ENCODE results near the gene CELF2. TPM values are rescaled to one million over a fixed set of nuclear protein-coding genes. Genes with fewer than 3 reads are reported as not detected.
A peak's percentile ranks its signal among the peaks of the same experiment; 100 is the strongest.
"Not testable (repeated sequence)": the region's sequence is repeated elsewhere in the genome, so short reads cannot be mapped to it uniquely, and the experiment has no call there.

The CELF2 gene
- total RNA-seq, 2 donors from 2014 or later: 28.4 to 33.7 TPM

DNA sequence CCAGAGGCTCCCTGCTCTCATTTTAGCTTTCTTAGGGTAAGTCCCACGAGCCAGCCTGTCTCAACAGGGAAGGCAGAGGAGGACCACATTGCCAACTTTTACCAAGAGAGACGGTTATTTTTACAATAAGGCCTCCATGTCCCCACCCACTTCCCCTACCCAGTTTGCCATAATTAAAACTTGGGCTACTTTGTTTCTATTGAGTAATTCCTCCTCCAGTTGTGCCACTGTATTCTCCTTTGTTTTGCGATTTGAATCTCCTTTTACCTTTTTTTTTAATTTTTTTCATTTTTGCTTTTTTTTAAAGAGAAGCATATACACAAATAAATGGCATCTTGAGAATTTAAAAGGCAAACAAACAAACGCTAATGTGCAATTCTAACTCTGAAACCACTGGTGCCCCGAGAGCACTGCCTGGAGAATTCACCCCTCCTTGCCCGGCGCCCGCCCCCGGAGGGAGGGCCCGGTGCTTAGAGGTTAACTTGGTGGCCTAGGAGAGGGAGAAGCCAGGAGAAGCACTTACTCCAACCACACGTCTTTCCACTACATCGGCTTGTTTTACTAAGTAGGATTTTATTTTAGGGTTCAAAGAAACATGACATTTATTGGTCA is 311.5 kb downstream of the CELF2 start:
- DNase-seq (no peak), ATAC-seq (no peak)
- intact Hi-C loops (cut with DNase I, micrococcal nuclease): no loop called here

DNA sequence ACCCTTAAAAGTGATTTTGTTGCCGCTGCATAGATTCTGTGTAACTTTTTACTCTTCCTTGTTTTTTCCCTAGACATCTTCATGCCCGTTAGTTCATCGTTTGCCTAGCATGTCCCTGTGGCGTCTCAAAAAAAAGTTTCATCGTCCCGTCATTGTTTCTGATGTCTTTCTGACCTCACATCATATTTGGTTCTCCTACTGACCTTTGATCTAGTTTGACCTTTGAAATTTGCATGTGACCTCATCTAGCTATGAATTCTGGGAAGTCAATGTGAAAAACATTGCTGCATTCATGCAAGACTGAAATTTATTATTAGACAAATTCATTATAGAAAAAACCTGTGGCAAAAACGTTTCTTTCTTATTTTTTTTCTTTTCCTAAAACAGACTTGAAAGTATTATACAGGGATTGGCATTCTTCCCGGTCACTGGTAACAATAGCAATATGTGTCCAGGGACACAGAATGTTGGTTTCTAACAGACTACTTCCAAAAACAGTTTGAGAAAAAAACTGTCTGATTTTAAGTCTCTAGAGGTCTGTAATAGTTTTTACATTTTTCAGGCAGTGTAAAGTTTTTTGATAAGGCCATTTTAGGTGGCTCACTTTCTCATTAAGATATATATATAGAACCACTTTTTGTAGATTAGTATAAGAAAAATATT is 312.8 kb downstream of the CELF2 start:
- intact Hi-C loops (cut with DNase I, micrococcal nuclease): no loop called here
- ATAC-seq (no peak), DNase-seq (no peak)

DNA sequence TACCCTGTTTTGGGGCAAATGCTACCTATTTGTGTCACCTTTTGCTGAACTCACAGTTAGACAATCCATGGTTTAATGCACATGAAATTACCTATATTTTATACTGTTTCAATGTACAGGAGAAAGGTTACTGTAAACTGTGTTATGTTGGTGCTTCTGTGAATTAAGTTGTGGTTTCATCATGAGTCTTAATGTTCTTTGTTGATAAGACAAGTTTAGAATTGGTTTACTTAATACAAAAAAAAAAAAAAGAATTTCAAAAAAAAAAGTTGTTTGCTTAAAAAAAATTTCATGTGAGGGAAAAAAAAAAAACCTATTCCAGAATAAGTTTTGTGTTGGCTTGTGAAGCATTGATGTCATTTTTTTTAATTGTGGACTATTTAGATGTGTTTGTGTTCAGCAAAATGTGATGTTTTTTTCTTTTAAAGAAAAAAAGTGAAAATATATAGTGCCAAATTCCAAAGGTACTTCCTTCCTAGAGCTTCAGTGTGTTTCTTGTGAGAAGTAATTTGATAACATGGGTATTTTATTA is 313.4 kb downstream of the CELF2 start:
- DNase-seq (no peak), ATAC-seq (no peak)
- intact Hi-C loops (cut with DNase I, micrococcal nuclease): no loop called here

DNA sequence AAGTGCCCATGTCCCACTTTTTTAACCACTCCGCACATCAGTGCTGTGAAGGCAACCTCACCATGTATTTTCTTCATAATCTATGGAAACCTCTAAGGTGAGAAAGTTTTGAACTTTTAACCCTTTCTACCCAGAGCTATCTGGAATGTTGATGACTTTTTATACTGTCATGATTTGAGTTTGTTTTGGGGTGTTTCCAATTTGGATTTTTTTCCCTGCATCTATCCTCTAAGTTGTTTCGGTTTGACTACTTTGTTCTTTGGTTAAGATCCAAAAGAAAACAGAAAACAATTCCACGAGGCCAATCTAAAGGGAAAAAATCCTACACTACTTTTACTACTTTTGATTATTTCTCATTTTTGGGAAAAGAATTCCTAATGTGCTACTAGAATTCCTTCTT is 314.1 kb downstream of the CELF2 start:
- DNase-seq: no peak
- intact Hi-C loops (cut with DNase I, micrococcal nuclease): no loop called here
- no peak for ATAC-seq

DNA sequence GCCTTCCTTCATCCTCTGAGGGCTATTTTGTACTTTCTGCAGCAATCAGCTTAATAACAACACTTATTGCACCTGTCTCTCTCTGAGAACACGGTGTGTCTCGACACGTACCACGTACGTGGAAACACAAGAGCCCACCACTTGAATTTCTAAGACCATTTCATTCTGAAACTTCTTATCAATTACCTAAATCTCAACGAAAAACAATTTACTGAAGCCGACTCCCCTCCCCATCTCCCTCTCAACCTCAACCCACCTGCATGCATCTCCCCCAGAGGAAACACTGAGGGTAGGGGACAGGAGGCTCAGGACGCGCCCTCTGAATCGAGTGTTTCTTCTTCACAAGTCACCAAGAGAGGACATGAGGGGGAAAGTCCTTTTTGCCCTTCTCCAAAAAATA is 315.2 kb downstream of the CELF2 start:
- intact Hi-C loops (cut with DNase I, micrococcal nuclease): no loop called here
- DNase-seq (no peak), ATAC-seq (no peak)

DNA sequence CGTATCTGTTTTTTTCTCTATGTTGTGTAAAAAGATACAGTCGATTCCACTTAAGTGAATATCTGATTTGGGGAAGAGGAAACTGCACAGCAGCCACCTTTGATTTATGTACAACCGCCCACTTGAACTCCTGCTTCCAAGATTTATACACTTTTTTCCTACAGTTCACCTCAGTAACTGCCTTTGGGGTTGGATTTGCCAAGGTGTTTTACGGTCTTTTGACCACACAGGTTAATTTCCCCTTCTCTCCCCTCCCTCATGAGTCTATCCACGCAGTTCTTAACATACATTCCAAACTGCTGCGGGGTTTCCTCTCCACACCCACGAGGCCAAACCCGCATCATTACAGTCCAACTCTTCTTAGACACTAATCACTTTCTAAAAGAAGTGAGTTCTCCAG is 316.8 kb downstream of the CELF2 start:
- no peak for ATAC-seq
- DNase-seq: no peak
- intact Hi-C loops (cut with DNase I, micrococcal nuclease): no loop called here

DNA sequence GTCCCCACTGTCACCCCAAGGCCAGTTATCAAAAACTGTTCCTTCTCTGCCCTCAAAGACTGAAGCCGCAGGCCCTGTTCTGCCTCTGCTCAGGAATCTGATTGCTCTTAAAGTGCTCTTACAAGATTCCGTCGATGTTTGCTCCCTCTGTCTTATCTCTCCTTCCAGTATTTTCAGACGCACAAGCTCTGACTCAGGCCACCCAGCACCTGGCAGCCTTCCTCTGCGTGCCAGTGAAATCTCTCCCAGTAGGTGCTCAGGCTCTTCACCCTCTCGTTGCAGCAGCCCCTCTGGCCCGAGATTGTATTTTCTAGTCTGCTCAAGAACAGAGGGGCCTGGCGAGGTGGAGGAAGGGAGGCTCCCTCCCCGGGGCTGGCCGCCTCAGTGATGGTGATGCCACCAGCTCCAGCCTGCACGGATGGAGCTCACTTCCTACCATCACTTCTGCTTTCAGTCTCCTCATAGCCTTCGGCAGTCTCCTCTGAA is 317.5 kb downstream of the CELF2 start:
- intact Hi-C loops (cut with DNase I, micrococcal nuclease): no loop called here
- DNase-seq: no peak
- no peak for ATAC-seq

DNA sequence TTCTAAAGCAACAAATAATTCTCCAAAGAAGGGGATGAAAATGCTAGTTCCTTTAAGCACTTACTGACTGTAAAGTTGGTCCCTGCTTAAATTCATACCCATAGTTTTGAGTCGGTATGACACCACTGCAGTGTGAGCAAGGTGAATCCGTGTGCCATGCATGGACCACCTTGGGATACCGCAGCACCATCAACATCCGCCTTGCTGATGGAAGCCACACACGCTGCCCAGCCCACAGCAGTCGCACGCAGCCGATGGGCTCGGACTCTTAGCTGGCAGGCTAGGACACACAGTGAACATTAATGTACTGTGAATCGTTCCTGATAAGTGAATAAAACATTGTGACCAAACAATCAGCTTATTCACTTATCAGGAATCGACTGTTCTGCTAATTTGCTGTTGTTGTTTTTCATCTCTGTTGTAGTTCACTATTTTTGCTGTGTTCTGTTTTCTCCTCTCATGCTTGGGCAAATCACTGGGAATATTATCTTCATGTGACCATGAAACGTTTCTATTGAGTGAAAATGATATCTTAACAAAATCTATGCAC is 318.3 kb downstream of the CELF2 start:
- no peak for DNase-seq
- intact Hi-C loops (cut with DNase I, micrococcal nuclease): no loop called here
- ATAC-seq: no peak

DNA sequence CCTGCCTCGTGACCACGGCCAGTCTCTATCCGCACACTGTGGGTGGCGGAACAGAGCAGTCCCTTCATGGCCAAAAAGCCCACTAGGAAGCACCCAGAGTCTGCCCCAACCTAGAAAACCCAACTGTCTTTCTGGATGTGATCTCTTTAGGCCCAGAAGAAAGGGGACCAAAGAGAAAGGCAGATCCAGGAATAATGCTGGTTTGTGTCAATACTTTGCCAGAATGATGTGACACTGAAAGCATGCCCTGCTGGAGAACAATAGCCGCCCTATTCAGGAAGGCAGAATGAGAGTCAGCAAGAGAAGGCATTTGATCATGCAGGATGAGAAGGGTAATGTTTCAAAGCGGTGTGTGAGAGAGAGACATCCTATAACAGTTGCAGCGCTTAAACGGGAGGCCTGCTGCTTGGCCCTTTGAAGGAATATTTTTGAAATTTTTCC is 319.1 kb downstream of the CELF2 start:
- ATAC-seq (no peak), DNase-seq (no peak)
- intact Hi-C loops (cut with DNase I, micrococcal nuclease): no loop called here

DNA sequence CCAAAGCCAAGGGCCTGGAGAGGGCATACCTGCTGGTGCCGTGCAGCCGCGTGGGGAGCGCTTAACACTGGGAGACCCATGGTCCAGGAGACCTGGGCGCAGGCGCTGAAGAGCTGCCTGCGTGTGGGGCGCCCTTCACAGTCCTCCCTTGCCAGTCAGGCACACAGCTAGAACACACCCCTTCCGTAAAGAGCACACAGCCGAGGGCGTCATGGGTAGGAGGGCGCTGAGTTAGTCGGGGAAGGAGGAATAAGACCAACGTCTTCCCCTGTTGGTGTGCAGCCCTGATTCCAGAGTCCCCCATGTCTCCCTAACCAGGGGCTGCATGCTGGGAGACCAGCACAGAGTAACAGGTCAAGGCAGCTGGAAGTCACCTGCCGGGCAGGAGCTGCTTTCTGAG is 319.8 kb downstream of the CELF2 start:
- DNase-seq (no peak), ATAC-seq (peak; percentile 64)
- intact Hi-C loops (cut with DNase I, micrococcal nuclease): no loop called here

DNA sequence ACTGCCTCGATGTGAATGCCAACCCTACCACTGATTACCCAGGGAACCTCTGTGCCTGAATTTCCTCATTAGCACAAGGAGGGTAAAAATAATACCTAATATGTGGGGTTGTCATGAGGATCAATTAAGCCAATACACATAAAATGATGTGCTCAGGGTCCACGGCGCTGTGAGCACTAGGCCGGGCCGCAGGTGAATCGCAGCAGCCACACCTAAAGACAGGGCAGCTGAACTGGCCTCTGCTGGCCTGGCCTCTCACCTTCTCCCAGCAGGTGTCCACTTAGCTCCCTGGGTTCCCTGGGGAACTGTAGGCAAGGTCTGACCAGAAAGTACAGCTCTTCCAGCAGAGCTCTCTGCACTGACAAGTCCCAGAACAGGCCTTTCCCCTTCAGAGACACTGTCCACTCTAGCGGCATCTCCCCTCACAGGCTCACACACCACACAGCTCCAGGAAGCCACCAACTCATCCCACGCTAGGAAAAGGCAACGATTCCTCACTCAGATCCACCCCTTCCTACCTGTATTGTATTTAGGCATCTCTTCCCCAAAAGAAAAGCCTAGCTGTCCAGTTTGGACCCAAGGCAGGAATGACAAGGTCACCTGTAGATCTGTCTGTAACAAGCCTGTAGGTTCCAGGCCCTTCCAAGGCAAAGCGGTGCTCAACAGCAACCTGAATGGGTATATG is 320.6 kb downstream of the CELF2 start:
- intact Hi-C loops (cut with DNase I, micrococcal nuclease): no loop called here
- ATAC-seq: no peak
- no peak for DNase-seq

DNA sequence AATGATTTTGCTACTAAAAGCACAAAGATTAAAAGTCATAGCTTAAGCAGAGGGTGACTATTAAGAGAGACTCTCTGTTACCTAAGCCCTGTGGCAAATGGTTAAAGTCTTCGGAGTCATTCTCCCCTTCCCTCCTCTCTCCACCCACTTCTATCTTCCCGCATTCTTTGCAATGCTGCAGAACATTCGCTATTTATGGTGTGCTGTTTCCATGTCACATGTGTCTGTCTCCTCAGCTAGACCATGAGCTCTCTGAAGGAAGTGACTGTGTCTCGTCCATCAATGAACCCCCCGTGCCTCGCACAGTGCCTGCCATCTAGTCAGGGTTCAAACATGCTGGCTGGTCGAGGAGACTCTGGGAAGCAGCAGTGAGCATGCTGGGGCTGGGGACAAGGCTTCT is 321.3 kb downstream of the CELF2 start:
- ATAC-seq: no peak
- DNase-seq: no peak
- intact Hi-C loops (cut with DNase I, micrococcal nuclease): no loop called here

DNA sequence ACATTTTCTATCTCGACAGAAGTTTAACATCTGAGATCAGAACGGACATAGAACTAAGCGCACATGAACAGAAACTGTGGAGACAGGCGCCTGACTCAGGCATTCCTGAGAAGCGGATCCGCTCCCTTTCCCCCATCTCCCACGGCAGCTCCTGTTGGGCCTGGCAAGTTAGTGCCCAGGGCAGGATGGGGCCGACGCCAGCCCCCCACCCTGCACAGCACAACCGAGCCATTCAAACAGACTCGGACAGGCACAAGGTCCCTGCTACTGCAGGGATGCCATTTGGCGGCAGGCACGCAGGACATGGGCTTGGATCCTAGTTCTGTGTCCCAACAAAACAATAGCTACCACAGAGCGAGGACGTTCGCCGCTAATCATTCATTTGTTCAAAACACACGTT is 322.0 kb downstream of the CELF2 start:
- DNase-seq (no peak), ATAC-seq (no peak)
- intact Hi-C loops (cut with DNase I, micrococcal nuclease): no loop called here

DNA sequence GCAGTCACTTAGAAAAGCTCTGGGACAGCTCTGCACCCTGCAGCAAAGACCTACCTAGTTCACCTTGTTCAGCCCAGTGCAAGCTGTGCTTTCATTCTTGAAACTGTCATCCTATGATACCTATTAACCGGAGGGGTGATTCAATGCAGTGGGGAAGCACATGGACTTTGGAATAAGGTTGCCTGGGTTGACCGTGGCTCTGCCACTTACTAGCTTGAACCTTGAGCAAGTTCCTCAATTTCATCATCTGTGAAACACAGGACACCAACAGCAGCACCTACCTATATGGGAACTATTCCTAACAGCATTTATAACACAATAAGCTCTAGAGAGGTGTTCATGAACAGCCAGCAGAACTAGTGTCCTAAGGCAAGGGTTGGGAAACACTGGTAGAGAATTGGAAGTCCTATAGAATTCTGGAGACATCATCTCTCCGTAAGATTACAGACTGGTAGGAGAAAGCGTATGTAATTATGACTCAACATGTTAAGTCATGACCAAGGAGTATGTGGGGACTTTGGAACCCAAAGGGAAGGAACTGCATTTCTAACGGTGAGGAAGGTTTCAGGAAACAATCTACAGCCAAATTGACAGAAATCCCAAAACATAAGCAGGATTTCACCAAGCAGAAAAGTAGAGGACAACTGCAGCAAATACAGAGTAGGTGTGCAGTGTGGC is 323.8 kb downstream of the CELF2 start:
- intact Hi-C loops (cut with DNase I, micrococcal nuclease): no loop called here
- peak; percentile 31 for ATAC-seq
- DNase-seq: no peak

DNA sequence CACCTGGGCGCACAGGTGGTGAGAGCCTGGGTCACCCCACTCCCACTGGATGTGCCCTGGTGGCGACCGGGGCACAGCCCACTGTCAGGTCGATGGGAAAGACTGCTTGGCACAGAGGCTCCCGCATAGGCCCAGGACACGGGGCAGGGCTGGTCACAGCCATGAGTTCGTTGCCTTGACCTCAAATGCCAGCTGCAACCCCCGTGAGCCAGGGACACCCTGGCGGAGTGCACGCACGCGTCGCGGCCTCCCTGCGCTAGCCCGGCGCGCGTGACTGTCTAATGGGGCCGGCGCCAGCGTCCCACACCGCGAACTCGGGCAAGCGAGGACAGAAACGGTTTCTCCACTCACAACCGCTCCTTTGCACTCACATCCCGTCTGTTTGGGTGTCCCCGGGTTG is 326.4 kb downstream of the CELF2 start:
- intact Hi-C loops (cut with DNase I, micrococcal nuclease): no loop called here
- DNase-seq: no peak
- ATAC-seq: no peak

DNA sequence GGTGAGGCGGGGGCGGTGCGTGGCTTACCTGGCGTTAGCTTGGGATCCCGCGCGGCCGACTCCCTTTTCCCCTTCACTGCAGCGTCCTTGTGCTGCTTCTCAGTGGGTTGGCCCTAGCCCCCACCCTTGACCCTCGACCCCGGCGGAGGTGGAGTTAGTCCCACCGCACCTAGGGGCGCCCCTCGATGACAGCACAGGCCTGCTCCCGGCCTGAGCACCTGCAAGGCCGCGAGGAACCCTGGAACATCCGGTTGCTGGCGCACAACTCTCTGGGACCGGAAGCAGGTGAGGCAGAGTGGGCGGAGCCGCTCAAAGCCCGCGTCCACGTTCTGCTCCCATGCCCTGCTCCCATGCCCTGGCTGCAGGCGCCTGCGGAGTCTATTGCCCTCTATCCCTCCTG is 326.9 kb downstream of the CELF2 start:
- no peak for ATAC-seq
- DNase-seq: no peak
- intact Hi-C loops (cut with DNase I, micrococcal nuclease): no loop called here

DNA sequence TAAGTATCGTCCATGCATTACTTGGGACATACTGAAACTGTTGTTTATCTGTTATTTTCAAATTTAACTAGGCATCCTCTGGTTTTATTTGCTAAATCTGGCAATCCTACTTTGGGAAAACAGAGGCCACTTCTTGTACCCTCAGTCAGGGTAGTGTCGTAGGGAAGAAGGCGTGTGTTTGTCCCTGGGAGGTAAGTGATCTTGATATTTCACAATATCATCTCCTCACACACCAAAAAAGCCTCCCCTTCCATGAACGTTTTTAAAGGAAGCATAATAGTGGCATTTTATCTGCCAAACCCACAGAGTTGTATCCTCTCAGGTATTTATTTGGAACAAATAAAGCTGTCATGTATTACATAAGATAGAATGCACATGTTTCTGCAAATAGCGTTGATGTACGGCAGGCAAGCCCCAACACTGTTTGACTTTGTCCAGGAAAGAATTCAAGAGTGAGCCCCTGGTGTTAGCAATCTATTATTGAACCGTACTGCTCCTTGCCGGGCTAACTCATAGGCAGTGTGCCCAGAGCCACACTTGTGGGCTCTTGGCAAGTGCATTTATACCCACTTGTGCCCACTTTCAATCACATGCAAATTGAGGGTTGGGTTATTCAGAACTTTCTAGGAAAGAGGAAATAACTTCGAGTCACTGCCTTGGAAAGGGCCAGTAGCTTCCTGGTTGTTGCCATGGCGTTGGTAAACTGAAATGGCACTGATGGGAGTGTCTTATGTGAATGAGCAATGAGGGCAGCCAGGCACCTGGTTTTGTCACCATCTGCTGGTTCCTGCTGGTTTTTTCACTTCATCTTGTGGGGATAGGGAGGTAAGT is 327.8 kb downstream of the CELF2 start:
- intact Hi-C loops (cut with DNase I, micrococcal nuclease): no loop called here
- DNase-seq (peak; percentile 50 to 59), ATAC-seq (peak; percentile 99)

DNA sequence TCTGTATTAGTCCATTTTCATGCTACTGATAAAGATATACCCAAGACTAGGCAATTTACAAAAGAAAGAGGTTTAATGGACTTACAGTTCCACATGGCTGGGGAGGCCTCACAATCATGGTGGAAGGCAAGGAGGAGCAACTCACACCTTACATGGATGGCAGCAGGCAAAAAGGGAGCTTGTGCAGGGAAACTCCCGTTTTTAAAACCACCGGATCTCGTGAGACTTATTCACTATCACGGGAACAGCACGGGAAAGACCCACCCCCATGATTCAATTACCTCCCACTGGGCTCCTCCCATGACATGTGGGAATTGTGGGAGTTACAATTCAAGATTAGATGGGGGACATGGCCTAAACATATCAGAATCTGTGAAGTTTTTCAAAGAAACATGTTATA is 329.9 kb downstream of the CELF2 start:
- DNase-seq; intact Hi-C loops (cut with DNase I, micrococcal nuclease); ATAC-seq: not testable (repeated sequence)

Data from left colon (tissue), 2 donors.